IPS-15b (cell line): ENCODE measurements around the gene PRMT1.
A peak's percentile ranks its signal among the peaks of the same experiment; 100 is the strongest.

ENCODE experiments used
- H3K27me3 ChIP-seq: one replicate; pipeline ENCODE4 v1.6.1; 2013; ENCODE audit warnings: low read length; ENCODE audit not compliant: control insufficient read depth, insufficient read depth
- H3K36me3 ChIP-seq: one replicate; pipeline ENCODE4 v1.6.1; 2013; ENCODE audit warnings: low read length; ENCODE audit not compliant: control insufficient read depth, insufficient read depth
- H3K4me1 ChIP-seq: one replicate; pipeline ENCODE4 v1.6.1; 2013; ENCODE audit warnings: mild to moderate bottlenecking, low read length; ENCODE audit not compliant: control insufficient read depth, insufficient read depth
- H3K4me3 ChIP-seq: one replicate; pipeline ENCODE4 v1.5.1; 2013; ENCODE audit warnings: low read depth, low read length
- H3K9ac ChIP-seq: one replicate; pipeline ENCODE4 v1.6.1; 2013; ENCODE audit warnings: low read depth, mild to moderate bottlenecking, low read length
- H3K9me3 ChIP-seq: one replicate; pipeline ENCODE4 v1.6.1; 2013; ENCODE audit warnings: mild to moderate bottlenecking, low read length; ENCODE audit not compliant: control insufficient read depth, insufficient read depth

The PRMT1 gene

GRCh38 chr19:49664171-49665035 lies 12.7 kb upstream of the PRMT1 start:
- Histone ChIP-seq H3K36me3 (peaks cover 46% of the 10 kb centered on the region), H3K9ac (peak overlapping the region; percentile 79), H3K27me3 (no peaks in the 10 kb centered on the region), H3K4me1 (no peaks in the 10 kb centered on the region), H3K4me3 (peak overlapping the region; percentile 99), H3K9me3 (peaks cover 2% of the 10 kb centered on the region)

GRCh38 chr19:49665036-49665350 lies 12.1 kb upstream of the PRMT1 start:
- Histone ChIP-seq H3K36me3 (peaks cover 44% of the 10 kb centered on the region), H3K4me3 (peak overlapping the region; percentile 99), H3K27me3 (no peaks in the 10 kb centered on the region), H3K9ac (peak overlapping the region; percentile 79), H3K9me3 (peaks cover 2% of the 10 kb centered on the region), H3K4me1 (no peaks in the 10 kb centered on the region)

DNA sequence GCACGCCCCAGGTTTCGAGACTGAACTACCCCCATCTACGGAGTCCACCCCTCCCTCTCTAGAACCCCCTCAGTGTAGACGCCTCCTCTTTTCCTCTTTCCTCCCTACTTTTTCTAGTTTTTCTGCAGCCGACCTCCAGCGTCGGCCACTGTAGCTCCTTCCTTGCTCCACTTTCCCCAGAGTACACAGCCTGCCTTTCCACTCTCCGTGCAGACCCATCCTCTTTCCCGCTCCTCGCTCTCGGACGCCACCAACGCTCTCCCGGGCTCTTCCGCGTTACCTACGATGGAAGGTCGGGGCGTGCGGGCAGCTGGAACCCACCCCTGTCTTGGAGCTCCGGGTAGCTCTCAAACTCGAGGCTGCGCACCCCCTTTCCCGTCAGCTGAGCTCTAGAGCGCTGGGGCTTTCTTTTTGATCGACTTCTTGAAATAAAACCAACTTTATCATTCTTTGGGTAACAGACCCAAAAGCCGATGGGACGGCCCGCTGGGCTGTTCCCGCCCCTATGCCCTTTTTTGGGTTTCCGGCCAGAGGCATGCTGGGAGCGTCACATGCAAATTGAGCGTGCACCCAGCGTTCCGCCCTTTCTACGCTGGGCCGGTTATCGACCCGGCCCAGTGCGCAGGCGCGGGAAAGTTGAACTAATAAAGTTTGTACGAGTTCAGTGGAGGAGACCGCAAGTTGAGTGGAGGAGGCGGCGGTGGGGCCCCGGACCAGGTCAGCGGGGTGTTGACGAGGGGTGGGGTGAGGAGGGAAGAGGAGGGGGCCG lies 11.5 kb upstream of the PRMT1 start, which contains the start of the genes BCL2L12 and IRF3:
BCL2L12 (plus strand) TSS at position 583 of the 769 bp plus-strand sequence. CDS start 760 bp downstream, outside the sequence.
IRF3 (minus strand) TSS at position 507 of the 769 bp plus-strand sequence. CDS start 1,019 bp downstream, outside the sequence.
- Histone ChIP-seq H3K27me3 (no peaks in the 10 kb centered on the region), H3K9ac (peak within 1 kb of the TSS; percentile 91), H3K4me3 (peak within 1 kb of the TSS; percentile 99), H3K36me3 (peaks cover 42% of the 10 kb centered on the region), H3K9me3 (no peaks in the 10 kb centered on the region), H3K4me1 (no peaks in the 10 kb centered on the region)

GRCh38 chr19:49666120-49666444 lies 11.0 kb upstream of the PRMT1 start:
- H3K4me3 ChIP-seq, result peak overlapping the region; percentile 99
- H3K36me3 ChIP-seq, result peaks cover 36% of the 10 kb centered on the region
- H3K27me3 ChIP-seq, result no peaks in the 10 kb centered on the region
- H3K9me3 ChIP-seq, result no peaks in the 10 kb centered on the region
- H3K4me1 ChIP-seq, result no peaks in the 10 kb centered on the region
- H3K9ac ChIP-seq, result peak overlapping the region; percentile 91

DNA sequence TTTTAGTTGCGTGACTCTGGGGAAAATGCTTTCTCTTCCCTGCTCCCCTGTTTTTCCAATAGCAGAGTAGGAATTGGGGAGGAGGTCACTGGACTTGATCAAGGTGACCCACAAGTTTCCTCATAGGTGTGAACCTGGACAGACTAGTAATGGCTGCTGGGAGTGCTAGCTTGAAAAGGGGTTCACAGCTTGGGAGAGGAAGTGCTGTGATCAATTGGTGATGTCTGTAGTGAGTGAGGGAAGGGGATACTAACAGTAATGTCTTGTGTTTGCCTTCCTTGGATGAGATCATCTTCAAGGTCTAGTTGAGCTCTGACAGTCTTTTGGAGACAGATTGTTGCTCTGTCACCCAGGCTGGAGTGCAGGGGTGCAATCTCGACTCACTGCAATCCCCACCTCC lies 9.6 kb upstream of the PRMT1 start:
- Histone ChIP-seq H3K4me1 (no peaks in the 10 kb centered on the region), H3K36me3 (peaks cover 25% of the 10 kb centered on the region), H3K9ac (no peak overlapping the region), H3K4me3 (peak overlapping the region; percentile 8), H3K9me3 (no peaks in the 10 kb centered on the region), H3K27me3 (no peaks in the 10 kb centered on the region)

- Histone ChIP-seq H3K27me3 (no peaks in the 10 kb centered on the region), H3K4me1 (no peaks in the 10 kb centered on the region), H3K4me3 (no peak overlapping the region), H3K9ac (no peak overlapping the region), H3K9me3 (no peaks in the 10 kb centered on the region), H3K36me3 (peaks cover 23% of the 10 kb centered on the region)
Measured at GRCh38 chr19:49669516-49669915, 7.6 kb upstream of the PRMT1 start.

GRCh38 chr19:49672131-49672919 lies 4.7 kb upstream of the PRMT1 start:
- no peaks in the 10 kb centered on the region for H3K9me3 ChIP-seq
- H3K27me3 ChIP-seq, result no peaks in the 10 kb centered on the region
- peak overlapping the region; percentile 26 for H3K9ac ChIP-seq
- H3K36me3 ChIP-seq, result peaks cover 24% of the 10 kb centered on the region
- H3K4me3 ChIP-seq, result peak overlapping the region; percentile 52
- no peaks in the 10 kb centered on the region for H3K4me1 ChIP-seq

GRCh38 chr19:49676136-49676783 lies 811 bp upstream of the PRMT1 start:
- H3K4me3 ChIP-seq, result peak overlapping the region; percentile 85
- no peaks in the 10 kb centered on the region for H3K9me3 ChIP-seq
- H3K36me3 ChIP-seq, result peaks cover 11% of the 10 kb centered on the region
- peak overlapping the region; percentile 99 for H3K9ac ChIP-seq
- H3K4me1 ChIP-seq, result peaks cover 7% of the 10 kb centered on the region
- no peaks in the 10 kb centered on the region for H3K27me3 ChIP-seq

- Histone ChIP-seq H3K4me3 (peak overlapping the region; percentile 98), H3K27me3 (no peaks in the 10 kb centered on the region), H3K9me3 (no peaks in the 10 kb centered on the region), H3K9ac (peak overlapping the region; percentile 100), H3K4me1 (peaks cover 7% of the 10 kb centered on the region), H3K36me3 (peaks cover 15% of the 10 kb centered on the region)
Measured at GRCh38 chr19:49676784-49677230, 264 bp upstream of the PRMT1 start.

GRCh38 chr19:49677901-49678674 lies 1.0 kb downstream of the PRMT1 start:
- Histone ChIP-seq H3K9ac (peak overlapping the region; percentile 100), H3K9me3 (no peaks in the 10 kb centered on the region), H3K27me3 (no peaks in the 10 kb centered on the region), H3K36me3 (peaks cover 26% of the 10 kb centered on the region), H3K4me1 (peaks cover 7% of the 10 kb centered on the region), H3K4me3 (peak overlapping the region; percentile 98)
